Left ventricle myocardium inferior (tissue), 1 donor: ENCODE measurements around the gene HES2. TPM values are rescaled to one million over a fixed set of nuclear protein-coding genes. Genes with fewer than 3 reads are reported as not detected.

Source experiments
- DNase-seq: peaks from one replicate; pipeline ENCODE4 v3.0.0-alpha.2; 2020
- H3K27ac ChIP-seq: fragments of 200-600 bp; replicated peaks from 2 replicates; pipeline ENCODE4 v1.8.0; 2021
- H3K27me3 ChIP-seq: fragments of 200-600 bp; 2 replicates; pipeline ENCODE4 v1.8.0; 2021; ENCODE audit warnings: low read depth
- H3K36me3 ChIP-seq: fragments of 200-600 bp; 2 replicates; pipeline ENCODE4 v1.8.0; 2021
- H3K4me1 ChIP-seq: fragments of 200-600 bp; 2 replicates; pipeline ENCODE4 v1.8.0; 2021
- H3K4me3 ChIP-seq: fragments of 200-600 bp; 2 replicates; pipeline ENCODE4 v1.8.0; 2021; ENCODE audit warnings: mild to moderate bottlenecking, moderate library complexity
- H3K9me3 ChIP-seq: fragments of 200-600 bp; replicated peaks from 2 replicates; pipeline ENCODE4 v1.8.0; 2021
- intact Hi-C: fragments of 100-400 bp; cut with micrococcal nuclease; formaldehyde crosslinking; loops from one replicate; pipeline ENCODE4 v1.11.0; 2022
- total RNA-seq: library from RNA; stranded (reverse); fragmentation: NEBNext Ultra II Directional; extraction: Animal tissue kit (Norgen Biotek cat#: 25700); gene quantifications from one replicate; pipeline ENCODE4 v1.2.1, GENCODE V29; 2021
- TF ChIP-seq, protein P1 (sequence below): fragments of 200-600 bp; IDR thresholded peaks from 2 replicates; pipeline ENCODE4 v1.8.0; 2021; ENCODE audit warnings: antibody characterized with exemption, mild to moderate bottlenecking, borderline replicate concordance
- donor health status: DM: no; HTN: yes; CAD: no; lungs with severe emphysema.

HES2 gene
- total RNA-seq, 1 donor from 2014 or later: not detected

DNA sequence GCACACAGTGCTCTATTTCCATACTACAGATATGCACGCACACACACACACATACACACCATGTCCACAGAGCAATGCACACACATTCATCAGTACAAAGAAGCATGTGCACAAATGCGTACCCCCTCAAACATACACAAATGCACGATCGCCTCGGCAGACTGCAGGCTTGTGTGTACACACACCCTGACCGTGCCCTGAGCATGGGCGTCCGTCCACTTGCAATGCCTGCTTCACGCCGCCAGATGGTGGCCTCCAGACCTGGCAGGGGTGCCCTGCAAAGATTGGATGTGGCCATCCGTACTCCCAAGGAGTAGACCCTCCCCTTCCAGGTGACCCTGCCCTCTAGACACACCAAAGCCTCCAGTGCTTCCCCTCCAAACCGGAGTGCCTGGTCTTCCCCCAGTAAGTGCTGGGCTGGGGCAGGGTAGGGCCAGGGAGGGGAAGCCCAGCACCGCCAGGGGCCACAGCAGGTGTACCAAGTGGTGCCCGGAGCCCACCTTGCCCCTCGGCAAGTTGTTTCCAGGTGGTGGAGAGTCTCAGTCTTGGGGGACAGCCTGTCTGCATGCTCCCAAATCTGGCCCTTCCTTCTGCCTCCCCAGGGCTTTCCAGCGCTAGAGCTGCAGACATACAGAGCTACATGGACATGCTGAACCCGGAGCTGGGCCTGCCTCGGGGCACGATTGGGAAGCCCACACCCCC is 25.5 kb upstream of the HES2 start:
- Histone ChIP-seq H3K27me3 (peaks cover 96% of the 10 kb centered on the region), H3K4me1 (peaks cover 22% of the 10 kb centered on the region), H3K9me3 (no peaks in the 10 kb centered on the region), H3K4me3 (no peak overlapping the region), H3K27ac (no peak overlapping the region), H3K36me3 (no peaks in the 10 kb centered on the region)
- intact Hi-C loops: no loop called here
- DNase-seq: no peak
- TF ChIP-seq, protein P1, sequence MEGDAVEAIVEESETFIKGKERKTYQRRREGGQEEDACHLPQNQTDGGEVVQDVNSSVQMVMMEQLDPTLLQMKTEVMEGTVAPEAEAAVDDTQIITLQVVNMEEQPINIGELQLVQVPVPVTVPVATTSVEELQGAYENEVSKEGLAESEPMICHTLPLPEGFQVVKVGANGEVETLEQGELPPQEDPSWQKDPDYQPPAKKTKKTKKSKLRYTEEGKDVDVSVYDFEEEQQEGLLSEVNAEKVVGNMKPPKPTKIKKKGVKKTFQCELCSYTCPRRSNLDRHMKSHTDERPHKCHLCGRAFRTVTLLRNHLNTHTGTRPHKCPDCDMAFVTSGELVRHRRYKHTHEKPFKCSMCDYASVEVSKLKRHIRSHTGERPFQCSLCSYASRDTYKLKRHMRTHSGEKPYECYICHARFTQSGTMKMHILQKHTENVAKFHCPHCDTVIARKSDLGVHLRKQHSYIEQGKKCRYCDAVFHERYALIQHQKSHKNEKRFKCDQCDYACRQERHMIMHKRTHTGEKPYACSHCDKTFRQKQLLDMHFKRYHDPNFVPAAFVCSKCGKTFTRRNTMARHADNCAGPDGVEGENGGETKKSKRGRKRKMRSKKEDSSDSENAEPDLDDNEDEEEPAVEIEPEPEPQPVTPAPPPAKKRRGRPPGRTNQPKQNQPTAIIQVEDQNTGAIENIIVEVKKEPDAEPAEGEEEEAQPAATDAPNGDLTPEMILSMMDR: peak; percentile 67

DNA sequence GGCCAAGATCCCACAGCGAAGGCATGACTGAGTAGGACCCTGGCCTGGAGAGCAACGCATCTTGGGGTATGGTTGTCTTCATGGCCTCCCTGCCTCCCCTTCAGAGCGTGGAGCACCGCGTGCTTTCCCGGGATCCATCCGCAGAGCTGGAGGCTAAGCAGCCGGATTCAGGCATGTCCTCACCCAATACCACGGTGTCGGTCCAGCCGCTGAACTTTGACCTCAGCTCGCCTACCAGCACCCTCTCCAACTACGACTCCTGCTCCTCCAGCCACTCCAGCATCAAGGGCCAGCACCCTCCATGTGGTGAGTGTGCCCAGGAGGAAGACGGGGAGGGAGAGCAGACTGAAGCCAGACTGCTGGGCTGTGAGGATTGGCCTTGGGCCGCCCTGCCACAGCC is 24.7 kb upstream of the HES2 start:
- Histone ChIP-seq H3K27me3 (peaks cover 96% of the 10 kb centered on the region), H3K4me3 (no peak overlapping the region), H3K4me1 (peaks cover 25% of the 10 kb centered on the region), H3K9me3 (no peaks in the 10 kb centered on the region), H3K36me3 (no peaks in the 10 kb centered on the region), H3K27ac (no peak overlapping the region)
- DNase-seq: no peak
- TF ChIP-seq, protein P1: no peak
- intact Hi-C loops: no loop called here

DNA sequence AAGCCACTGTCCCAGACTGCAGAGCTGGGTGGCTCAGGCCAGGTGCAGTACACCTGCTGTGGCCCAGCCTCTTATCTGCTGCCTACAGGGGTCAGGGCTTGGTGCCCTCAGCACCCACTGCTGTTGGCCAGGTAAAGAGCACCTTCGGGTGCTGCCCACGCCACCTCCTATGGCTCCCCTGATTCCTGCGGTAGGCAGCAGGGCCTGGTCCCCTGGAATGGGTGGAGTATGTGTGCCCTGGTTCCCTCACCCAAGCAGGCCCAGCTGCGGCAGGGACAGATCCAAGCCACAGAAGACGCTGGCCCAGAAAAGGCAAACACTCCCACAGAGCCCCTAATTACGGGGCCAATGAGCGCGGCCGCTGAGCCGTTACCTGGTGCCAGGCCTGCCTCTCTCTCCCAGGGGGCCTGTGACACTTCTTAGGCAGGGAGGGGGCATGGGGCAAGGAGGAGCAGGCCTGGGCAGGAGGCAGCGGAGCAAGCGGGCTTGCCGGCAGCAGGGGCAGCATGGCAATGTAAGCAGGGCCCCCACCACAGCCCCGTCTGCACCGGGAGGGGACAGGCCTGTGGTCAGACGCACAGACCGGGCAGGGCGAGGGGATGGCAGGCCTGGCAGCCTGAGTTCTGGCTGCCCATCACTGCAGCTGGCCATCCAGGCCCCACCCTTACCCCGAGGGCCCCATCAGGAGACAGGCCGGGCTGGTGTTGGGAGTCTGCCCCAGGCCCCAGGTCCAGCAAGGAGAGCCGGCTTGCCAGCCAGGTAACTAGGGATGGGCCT is 23.8 kb upstream of the HES2 start:
- peaks cover 25% of the 10 kb centered on the region for H3K4me1 ChIP-seq

DNA sequence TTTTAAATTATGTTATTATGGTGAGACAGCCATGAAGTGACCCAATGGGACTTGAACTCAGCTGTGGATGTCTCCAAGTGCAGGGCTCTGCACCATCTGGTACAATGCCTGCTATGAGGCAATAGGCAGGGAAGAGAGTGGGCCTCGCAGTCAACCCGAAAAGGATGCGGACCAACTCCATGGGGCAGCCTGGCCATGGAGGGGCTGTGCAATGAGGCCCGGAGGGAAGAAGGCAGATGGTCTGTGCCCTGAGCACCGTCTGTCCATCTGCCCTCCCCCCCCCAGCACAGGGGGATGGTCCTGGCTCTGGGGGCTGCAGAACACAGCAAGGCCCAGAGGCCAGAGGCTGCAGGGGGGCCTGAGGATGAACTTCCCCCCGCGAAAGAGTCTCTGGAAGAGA is 21.9 kb upstream of the HES2 start:
- TF ChIP-seq, protein P1: no peak

More for the DNA sequence above, 23.8 kb upstream of the HES2 start:
- intact Hi-C loops: no loop called here
- no peak overlapping the region for H3K4me3 ChIP-seq
- H3K27ac ChIP-seq: no peak overlapping the region
- no peak for DNase-seq
- H3K9me3 ChIP-seq: no peaks in the 10 kb centered on the region
- TF ChIP-seq, protein P1: no peak
- H3K36me3 ChIP-seq: no peaks in the 10 kb centered on the region
- H3K27me3 ChIP-seq: peaks cover 96% of the 10 kb centered on the region

DNA sequence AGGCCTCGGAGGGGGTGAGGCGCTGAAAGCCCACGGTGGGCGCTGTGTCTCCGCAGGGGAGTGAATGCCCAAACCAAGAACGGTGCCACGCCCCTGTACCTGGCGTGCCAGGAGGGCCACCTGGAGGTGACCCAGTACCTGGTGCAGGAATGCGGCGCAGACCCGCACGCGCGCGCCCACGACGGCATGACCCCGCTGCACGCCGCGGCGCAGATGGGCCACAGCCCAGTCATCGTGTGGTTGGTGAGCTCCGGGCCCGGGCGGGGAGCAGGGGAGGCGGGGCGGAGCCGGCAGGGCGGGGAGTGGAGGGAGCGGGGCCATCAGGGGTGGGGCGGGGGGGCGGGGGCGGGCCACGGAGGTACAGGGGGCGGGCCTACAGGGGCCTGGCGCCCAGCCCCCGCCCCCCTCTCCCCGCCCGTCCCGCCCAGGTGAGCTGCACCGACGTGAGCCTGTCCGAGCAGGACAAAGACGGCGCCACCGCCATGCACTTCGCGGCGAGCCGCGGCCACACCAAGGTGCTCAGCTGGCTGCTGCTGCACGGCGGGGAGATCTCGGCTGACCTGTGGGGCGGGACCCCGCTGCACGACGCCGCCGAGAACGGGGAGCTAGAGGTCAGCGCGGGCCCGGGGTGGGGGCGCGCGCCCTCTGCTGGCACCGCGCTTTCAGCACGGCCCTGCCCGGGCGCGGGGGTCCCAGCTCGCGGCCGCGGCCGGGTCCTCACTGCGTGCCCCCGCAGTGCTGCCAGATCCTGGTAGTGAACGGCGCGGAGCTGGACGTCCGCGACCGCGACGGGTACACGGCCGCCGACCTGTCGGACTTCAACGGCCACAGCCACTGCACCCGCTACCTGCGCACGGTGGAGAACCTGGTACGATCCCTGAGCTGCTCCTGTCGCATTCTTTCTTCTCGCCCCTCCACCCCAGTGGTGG is 20.7 kb upstream of the HES2 start:
- Histone ChIP-seq H3K9me3 (no peaks in the 10 kb centered on the region), H3K4me3 (peak overlapping the region; percentile 42), H3K4me1 (peaks cover 8% of the 10 kb centered on the region), H3K27me3 (peaks cover 83% of the 10 kb centered on the region), H3K27ac (no peak overlapping the region), H3K36me3 (no peaks in the 10 kb centered on the region)
- no peak for DNase-seq
- intact Hi-C loops: no loop called here
- TF ChIP-seq, protein P1: peak; percentile 49

More for the DNA sequence above, 21.9 kb upstream of the HES2 start:
- intact Hi-C loops: no loop called here
- no peaks in the 10 kb centered on the region for H3K36me3 ChIP-seq
- DNase-seq: no peak
- H3K27ac ChIP-seq: no peak overlapping the region
- H3K27me3 ChIP-seq: peaks cover 92% of the 10 kb centered on the region
- H3K4me3 ChIP-seq: no peak overlapping the region
- H3K9me3 ChIP-seq: no peaks in the 10 kb centered on the region
- H3K4me1 ChIP-seq: peaks cover 8% of the 10 kb centered on the region
